OCI-LY3 (cell line): Measurements from ENCODE around the gene KRTAP12-3.

Experiments used
- H2AFZ ChIP-seq: fragments of 200-600, 300-600 bp; shearing (Covaris generic); 2 replicates; pipeline ENCODE4 v1.6.0; 2014; ENCODE audit warnings: antibody characterized with exemption, low read depth, low read length
- H3K27ac ChIP-seq: fragments of 200-600, 300-600 bp; sonication (generic); 2 replicates; pipeline ENCODE4 v1.5.1; 2014; ENCODE audit warnings: mild to moderate bottlenecking, low read length, moderate library complexity, mixed read lengths
- H3K27me3 ChIP-seq: fragments of 200-600, 300-600 bp; sonication (generic); 2 replicates; pipeline ENCODE4 v1.6.1; 2014; ENCODE audit warnings: low read depth, low read length, mixed read lengths
- H3K36me3 ChIP-seq: fragments of 200-600, 300-600 bp; sonication (generic); replicated peaks from 2 replicates; pipeline ENCODE3; 2014; ENCODE audit warnings: low read depth, low read length, mixed read lengths
- H3K4me1 ChIP-seq: fragments of 300-600, 200-600 bp; sonication (generic); 2 replicates; pipeline ENCODE4 v1.6.1; 2014; ENCODE audit warnings: low read length, mixed read lengths
- H3K4me2 ChIP-seq: fragments of 200-600, 300-600 bp; sonication (generic); 2 replicates; pipeline ENCODE4 v1.6.1; 2014; ENCODE audit warnings: low read length, mixed read lengths
- H3K4me3 ChIP-seq: fragments of 300-600, 200-600 bp; sonication (generic); 2 replicates; pipeline ENCODE4 v1.5.1; 2014; ENCODE audit warnings: antibody characterized with exemption, mild to moderate bottlenecking, low read length, moderate library complexity
- H3K79me2 ChIP-seq: fragments of 300-600, 200-600 bp; shearing (Covaris generic); 2 replicates; pipeline ENCODE4 v1.6.1; 2014; ENCODE audit warnings: mild to moderate bottlenecking, low read length, mixed read lengths
- H3K9ac ChIP-seq: fragments of 300-600, 200-600 bp; shearing (Covaris generic); 2 replicates; pipeline ENCODE4 v1.6.0; 2014; ENCODE audit warnings: mild to moderate bottlenecking, low read length, moderate library complexity
- H3K9me3 ChIP-seq: fragments of 200-600, 300-600 bp; shearing (Covaris generic); 2 replicates; pipeline ENCODE4 v1.6.1; 2014; ENCODE audit warnings: low read length, mixed read lengths; ENCODE audit not compliant: insufficient read depth
- H4K20me1 ChIP-seq: fragments of 200-600, 300-600 bp; sonication (generic); 2 replicates; pipeline ENCODE4 v1.6.1; 2016; ENCODE audit warnings: low read length, mixed read lengths; ENCODE audit not compliant: insufficient read depth
- CTCF ChIP-seq: fragments of 200-600, 300-600 bp; sonication (generic); IDR thresholded peaks from 2 replicates; pipeline ENCODE4 v1.5.1; 2014; ENCODE audit warnings: antibody characterized with exemption, low read length, low read depth
- EZH2phosphoT487 ChIP-seq: fragments of 200-600 bp; shearing (Covaris generic); IDR thresholded peaks from 2 replicates; pipeline ENCODE4 v1.6.1; 2018; ENCODE audit warnings: antibody characterized with exemption, mixed run types, low read depth

The KRTAP12-3 gene

GRCh38 chr21:44706706-44707581 is 49.2 kb downstream of the KRTAP12-3 start:
- Histone ChIP-seq H4K20me1 (no peaks in the 10 kb centered on the region), H3K4me1 (no peaks in the 10 kb centered on the region), H3K4me2 (no peak overlapping the region), H3K4me3 (no peak overlapping the region), H3K27me3 (no peaks in the 10 kb centered on the region), H2AFZ (no peak overlapping the region), H3K9me3 (no peaks in the 10 kb centered on the region), H3K36me3 (no peaks in the 10 kb centered on the region), H3K27ac (no peak overlapping the region), H3K79me2 (no peaks in the 10 kb centered on the region), H3K9ac (no peak overlapping the region)
- no peak for TF ChIP-seq EZH2phosphoT487
- no peak for TF ChIP-seq CTCF
